AG04449 (cell line): ENCODE measurements around the gene ZDHHC12.

ENCODE experiments used
- CTCF ChIA-PET: fragments of 350-600 bp; formaldehyde crosslinking; extraction: SDS; loops from one replicate; lab custom pipeline; 2021; ENCODE audit warnings: antibody characterized with exemption; lab: Yijun Ruan, JAX
- POLR2A ChIA-PET: fragments of 400-600, 350-600 bp; formaldehyde crosslinking; extraction: SDS; loops from one replicate; lab custom pipeline; 2020; ENCODE audit warnings: antibody characterized with exemption, inconsistent platforms; lab: Yijun Ruan, JAX
- DNase-seq: peaks from one replicate; pipeline ENCODE4 v3.0.0-alpha.2; 2010; ENCODE audit warnings: low read depth, low spot score
- H3K4me3 ChIP-seq: 2 replicates; pipeline ENCODE4 v1.5.1; 2011; ENCODE audit warnings: low read depth, mild to moderate bottlenecking, control low read depth, low read length
- TF ChIP-seq, protein P1 (sequence below): IDR thresholded peaks from one replicate; pipeline ENCODE4 v1.5.1; 2011; ENCODE audit warnings: mild to moderate bottlenecking, moderate library complexity, low read length, control low read depth, inconsistent platforms; ENCODE audit not compliant: insufficient read depth; ENCODE audit errors: missing control alignments

Gene ZDHHC12

GRCh38 chr9:128732576-128732975 lies 8.6 kb upstream of the ZDHHC12 start:
- ChIA-PET CTCF (interaction anchor here (0.6 to 4.0 kb wide), 30 partner anchors 8 to 216 kb away, joined by 3 to 46 read pairs (median 5); partner anchors contain the start of gene ZDHHC12), POLR2A (no interaction called here)
- DNase-seq, result no peak
- TF ChIP-seq, protein P1, sequence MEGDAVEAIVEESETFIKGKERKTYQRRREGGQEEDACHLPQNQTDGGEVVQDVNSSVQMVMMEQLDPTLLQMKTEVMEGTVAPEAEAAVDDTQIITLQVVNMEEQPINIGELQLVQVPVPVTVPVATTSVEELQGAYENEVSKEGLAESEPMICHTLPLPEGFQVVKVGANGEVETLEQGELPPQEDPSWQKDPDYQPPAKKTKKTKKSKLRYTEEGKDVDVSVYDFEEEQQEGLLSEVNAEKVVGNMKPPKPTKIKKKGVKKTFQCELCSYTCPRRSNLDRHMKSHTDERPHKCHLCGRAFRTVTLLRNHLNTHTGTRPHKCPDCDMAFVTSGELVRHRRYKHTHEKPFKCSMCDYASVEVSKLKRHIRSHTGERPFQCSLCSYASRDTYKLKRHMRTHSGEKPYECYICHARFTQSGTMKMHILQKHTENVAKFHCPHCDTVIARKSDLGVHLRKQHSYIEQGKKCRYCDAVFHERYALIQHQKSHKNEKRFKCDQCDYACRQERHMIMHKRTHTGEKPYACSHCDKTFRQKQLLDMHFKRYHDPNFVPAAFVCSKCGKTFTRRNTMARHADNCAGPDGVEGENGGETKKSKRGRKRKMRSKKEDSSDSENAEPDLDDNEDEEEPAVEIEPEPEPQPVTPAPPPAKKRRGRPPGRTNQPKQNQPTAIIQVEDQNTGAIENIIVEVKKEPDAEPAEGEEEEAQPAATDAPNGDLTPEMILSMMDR, result no peak
- no peak overlapping the region for H3K4me3 ChIP-seq

DNA sequence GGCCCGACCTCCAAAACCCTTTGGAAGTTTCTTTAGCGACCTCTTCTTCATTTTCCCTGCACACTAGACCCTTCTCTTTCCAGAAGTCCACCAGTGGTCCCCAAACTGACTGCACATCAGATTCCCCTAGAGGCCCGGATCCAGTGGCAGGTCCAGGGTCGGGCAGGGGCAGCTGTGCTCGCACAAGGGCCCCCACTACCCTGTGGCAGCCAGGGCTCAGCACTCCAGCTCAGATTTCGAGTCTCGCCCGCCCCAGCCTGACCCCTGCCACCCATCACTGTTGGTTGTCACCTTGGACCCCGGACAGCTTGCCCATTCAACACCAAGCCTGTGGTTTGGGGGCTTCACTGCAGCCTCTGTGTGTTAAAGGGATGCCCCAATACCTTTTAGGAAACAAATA lies 7.8 kb upstream of the ZDHHC12 start:
- TF ChIP-seq, protein P1, result no peak
- CTCF ChIA-PET, result interaction anchor here (0.7 to 4.0 kb wide), 6 partner anchors 7 to 39 kb away, joined by 3 to 46 read pairs (median 5); partner anchors contain the start of gene ZDHHC12
- no peak overlapping the region for H3K4me3 ChIP-seq
- no peak for DNase-seq
- POLR2A ChIA-PET, result no interaction called here

GRCh38 chr9:128731093-128731492 lies 7.2 kb upstream of the ZDHHC12 start:
- TF ChIP-seq, protein P1, result no peak
- H3K4me3 ChIP-seq, result no peak overlapping the region
- ChIA-PET CTCF (interaction anchor here (0.7 to 1.2 kb wide), 3 partner anchors 10 to 39 kb away, joined by 3 read pairs; no protein-coding TSS in a partner anchor), POLR2A (no interaction called here)
- no peak for DNase-seq

- CTCF ChIA-PET, result no interaction called here
- DNase-seq, result no peak
- H3K4me3 ChIP-seq, result no peak overlapping the region
- TF ChIP-seq, protein P1, result no peak
- POLR2A ChIA-PET, result no interaction called here
Measured at GRCh38 chr9:128729766-128730517, 6.0 kb upstream of the ZDHHC12 start.

DNA sequence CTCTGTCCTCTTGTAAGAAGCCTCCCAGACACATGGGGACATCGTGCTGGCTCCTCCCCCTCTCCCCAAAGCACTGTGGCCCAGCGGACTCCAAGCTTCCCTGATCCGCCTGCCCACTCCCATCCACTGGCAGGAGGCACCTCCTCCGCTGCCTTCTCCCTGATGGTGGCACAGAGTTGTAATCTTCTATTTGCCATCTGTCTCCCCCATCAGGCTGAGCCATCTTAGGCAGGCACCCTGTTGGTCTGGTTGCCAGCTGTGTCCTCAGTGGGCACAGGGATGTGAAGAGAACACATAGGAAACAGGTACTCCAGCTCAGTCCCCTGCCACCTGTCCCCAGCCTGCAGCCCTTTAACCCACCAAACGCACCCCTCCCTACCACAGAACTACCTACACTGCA lies 5.4 kb upstream of the ZDHHC12 start:
- H3K4me3 ChIP-seq, result no peak overlapping the region
- ChIA-PET POLR2A (no interaction called here), CTCF (interaction anchor here (1.9 kb wide), 1 partner anchor 27 kb away, joined by 9 read pairs; the partner anchor contains the start of gene PKN3)
- DNase-seq, result no peak
- TF ChIP-seq, protein P1, result no peak

GRCh38 chr9:128728298-128728697 lies 4.4 kb upstream of the ZDHHC12 start:
- ChIA-PET CTCF (interaction anchor here (1.0 to 1.9 kb wide), 2 partner anchors 26 to 90 kb away, joined by 4 to 9 read pairs; partner anchors contain the start of genes ENDOG and PKN3), POLR2A (no interaction called here)

More at GRCh38 chr9:128728298-128728697, 4.4 kb upstream of the ZDHHC12 start:
- DNase-seq, result no peak
- H3K4me3 ChIP-seq, result no peak overlapping the region
- TF ChIP-seq, protein P1, result no peak
